Measurements from ENCODE around the gene ZBTB20.
A peak's percentile ranks its signal among the peaks of the same experiment; 100 is the strongest.

Gene ZBTB20

DNA sequence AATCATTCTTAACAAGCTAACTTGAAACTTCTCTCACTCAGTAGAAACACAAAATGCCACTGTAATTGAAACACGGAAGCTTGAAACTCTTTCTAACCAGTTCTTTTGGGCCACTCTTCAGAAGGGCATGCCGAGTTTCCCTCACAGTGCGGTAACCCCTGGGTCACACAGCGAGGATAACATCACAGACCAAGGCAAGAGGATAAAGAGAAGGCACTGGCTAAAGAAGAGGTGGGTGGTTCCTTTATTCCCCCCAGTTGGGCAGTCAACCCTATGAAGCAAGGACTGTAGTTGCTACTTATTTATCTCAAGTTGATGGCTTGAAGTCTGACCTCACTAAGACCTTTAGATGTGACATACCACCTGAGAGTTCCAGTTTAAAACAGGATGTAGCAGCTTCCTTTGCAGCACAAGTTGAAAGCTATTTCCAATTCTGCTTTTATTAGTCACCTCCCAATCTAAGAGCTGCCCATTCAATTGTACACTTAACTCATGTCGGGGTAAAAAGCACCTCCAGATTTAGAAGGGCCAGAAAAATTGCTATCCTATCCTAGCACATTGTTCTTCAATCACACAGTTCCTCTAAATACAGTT lies 580.8 kb downstream of the ZBTB20 start:
- Histone ChIP-seq H3F3A (ENCODE audit: control insufficient read depth, insufficient read depth) (no peaks in the 10 kb centered on the region), H3K79me2 (ENCODE audit: control insufficient read depth, low read length) (no peaks in the 10 kb centered on the region), H3K4me2 (ENCODE audit: low read length) (peak overlapping the region; percentile 41), H3K9me2 (replicated peaks; ENCODE audit: control insufficient read depth, low read length) (no peaks in the 10 kb centered on the region), H3K9me3 (ENCODE audit: control insufficient read depth, insufficient read depth, low read length) (no peaks in the 10 kb centered on the region), H3K4me3 (ENCODE audit: low read length) (peak overlapping the region; percentile 18; the same call in 1 of the 2 replicates), H3K27ac (ENCODE audit: low read depth, low read length) (no peak overlapping the region), H3K27me3 (ENCODE audit: control insufficient read depth, low read length) (no peaks in the 10 kb centered on the region), H3K36me3 (ENCODE audit: control insufficient read depth, low read length) (no peaks in the 10 kb centered on the region), H4K20me1 (ENCODE audit: control insufficient read depth, insufficient read depth, low read depth, low read length) (no peaks in the 10 kb centered on the region), H3K4me1 (ENCODE audit: control insufficient read depth, low read length) (peaks cover 19% of the 10 kb centered on the region)
- TF ChIP-seq EZH2phosphoT487 (IDR thresholded peaks at IDR 0.05; ENCODE audit: borderline replicate concordance, low read length) = no peak
- TF ChIP-seq, protein P1, sequence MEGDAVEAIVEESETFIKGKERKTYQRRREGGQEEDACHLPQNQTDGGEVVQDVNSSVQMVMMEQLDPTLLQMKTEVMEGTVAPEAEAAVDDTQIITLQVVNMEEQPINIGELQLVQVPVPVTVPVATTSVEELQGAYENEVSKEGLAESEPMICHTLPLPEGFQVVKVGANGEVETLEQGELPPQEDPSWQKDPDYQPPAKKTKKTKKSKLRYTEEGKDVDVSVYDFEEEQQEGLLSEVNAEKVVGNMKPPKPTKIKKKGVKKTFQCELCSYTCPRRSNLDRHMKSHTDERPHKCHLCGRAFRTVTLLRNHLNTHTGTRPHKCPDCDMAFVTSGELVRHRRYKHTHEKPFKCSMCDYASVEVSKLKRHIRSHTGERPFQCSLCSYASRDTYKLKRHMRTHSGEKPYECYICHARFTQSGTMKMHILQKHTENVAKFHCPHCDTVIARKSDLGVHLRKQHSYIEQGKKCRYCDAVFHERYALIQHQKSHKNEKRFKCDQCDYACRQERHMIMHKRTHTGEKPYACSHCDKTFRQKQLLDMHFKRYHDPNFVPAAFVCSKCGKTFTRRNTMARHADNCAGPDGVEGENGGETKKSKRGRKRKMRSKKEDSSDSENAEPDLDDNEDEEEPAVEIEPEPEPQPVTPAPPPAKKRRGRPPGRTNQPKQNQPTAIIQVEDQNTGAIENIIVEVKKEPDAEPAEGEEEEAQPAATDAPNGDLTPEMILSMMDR (IDR thresholded peaks at IDR 0.05; ENCODE audit: low read depth, low read length, poor library complexity, severe bottlenecking) = no peak

GRCh38 chr3:114565216-114565615 lies 581.9 kb downstream of the ZBTB20 start:
- Histone ChIP-seq H3K4me3 (ENCODE audit: low read length) (no peak overlapping the region), H3F3A (ENCODE audit: control insufficient read depth, insufficient read depth) (no peaks in the 10 kb centered on the region), H3K27me3 (ENCODE audit: control insufficient read depth, low read length) (no peaks in the 10 kb centered on the region), H3K9me2 (replicated peaks; ENCODE audit: control insufficient read depth, low read length) (no peaks in the 10 kb centered on the region), H3K4me1 (ENCODE audit: control insufficient read depth, low read length) (peaks cover 19% of the 10 kb centered on the region), H3K27ac (ENCODE audit: low read depth, low read length) (no peak overlapping the region), H3K9me3 (ENCODE audit: control insufficient read depth, insufficient read depth, low read length) (no peaks in the 10 kb centered on the region), H3K4me2 (ENCODE audit: low read length) (no peak overlapping the region), H3K79me2 (ENCODE audit: control insufficient read depth, low read length) (no peaks in the 10 kb centered on the region), H4K20me1 (ENCODE audit: control insufficient read depth, insufficient read depth, low read depth, low read length) (no peaks in the 10 kb centered on the region), H3K36me3 (ENCODE audit: control insufficient read depth, low read length) (no peaks in the 10 kb centered on the region)
- TF ChIP-seq, protein P1 (IDR thresholded peaks at IDR 0.05; ENCODE audit: low read depth, low read length, poor library complexity, severe bottlenecking) = no peak
- TF ChIP-seq EZH2phosphoT487 (IDR thresholded peaks at IDR 0.05; ENCODE audit: borderline replicate concordance, low read length) = no peak

DNA sequence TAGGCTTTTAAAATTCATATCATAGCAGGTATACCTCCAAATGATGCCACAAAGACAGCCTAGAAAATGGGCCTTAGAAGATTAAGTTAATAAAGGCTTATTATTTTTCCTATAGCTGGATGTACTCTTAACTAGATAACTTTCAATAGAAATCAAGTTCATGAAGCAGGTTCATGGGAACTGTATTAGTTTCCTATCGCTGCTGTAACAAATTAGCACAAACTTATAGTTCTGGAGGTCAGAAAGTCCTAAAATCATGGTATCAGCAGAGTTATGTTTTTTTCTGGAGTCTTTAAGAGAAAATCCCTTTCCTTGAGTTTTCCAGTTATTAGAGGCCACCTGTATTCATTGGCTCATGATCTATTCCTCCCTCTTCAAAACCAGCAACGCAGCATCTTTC lies 583.4 kb downstream of the ZBTB20 start:
- H3K79me2 ChIP-seq (ENCODE audit: control insufficient read depth, low read length) = no peaks in the 10 kb centered on the region
- H3K36me3 ChIP-seq (ENCODE audit: control insufficient read depth, low read length) = no peaks in the 10 kb centered on the region
- TF ChIP-seq, protein P1 (IDR thresholded peaks at IDR 0.05; ENCODE audit: low read depth, low read length, poor library complexity, severe bottlenecking) = no peak
- TF ChIP-seq EZH2phosphoT487 (IDR thresholded peaks at IDR 0.05; ENCODE audit: borderline replicate concordance, low read length) = no peak
- H3K4me1 ChIP-seq (ENCODE audit: control insufficient read depth, low read length) = peaks cover 19% of the 10 kb centered on the region
- no peaks in the 10 kb centered on the region for H3K9me2 ChIP-seq (replicated peaks; ENCODE audit: control insufficient read depth, low read length)
- H3K27ac ChIP-seq (ENCODE audit: low read depth, low read length) = no peak overlapping the region
- no peaks in the 10 kb centered on the region for H3K27me3 ChIP-seq (ENCODE audit: control insufficient read depth, low read length)
- H3K9me3 ChIP-seq (ENCODE audit: control insufficient read depth, insufficient read depth, low read length) = no peaks in the 10 kb centered on the region
- H3K4me2 ChIP-seq (ENCODE audit: low read length) = no peak overlapping the region
- H4K20me1 ChIP-seq (ENCODE audit: control insufficient read depth, insufficient read depth, low read depth, low read length) = no peaks in the 10 kb centered on the region
- no peak overlapping the region for H3K4me3 ChIP-seq (ENCODE audit: low read length)
- H3F3A ChIP-seq (ENCODE audit: control insufficient read depth, insufficient read depth) = no peaks in the 10 kb centered on the region
